ENCODE data around the gene MYB. TPM values are rescaled to one million over a fixed set of nuclear protein-coding genes. Genes with fewer than 3 reads are reported as not detected.
"Not testable (repeated sequence)": the region's sequence is repeated elsewhere in the genome, so short reads cannot be mapped to it uniquely, and the experiment has no call there.

MYB gene
- total RNA-seq, 2 donors from 2014 or later, result 29.9 to 81.5 TPM

DNA sequence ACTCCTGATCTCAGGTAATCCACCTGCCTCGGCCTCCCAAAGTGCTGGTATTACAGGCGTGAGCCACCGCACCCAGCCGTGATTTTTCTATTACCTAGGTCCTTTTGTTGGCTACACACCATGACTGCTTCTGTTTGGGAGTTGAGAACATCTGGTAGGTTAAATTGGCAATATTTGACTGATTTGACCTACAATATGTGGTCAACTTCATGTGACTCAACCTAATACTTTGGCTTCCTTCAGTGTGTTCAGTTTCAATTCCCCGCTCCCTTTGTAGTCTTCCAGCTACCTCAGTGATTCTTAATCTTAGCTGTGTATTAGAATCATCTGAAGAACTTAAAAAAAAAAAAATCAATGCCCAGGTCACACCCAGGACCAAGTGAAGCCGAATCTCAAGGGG is 47.4 kb downstream of the MYB start:
- no peak overlapping the region for H3K27ac Mint-ChIP-seq
- H3K27me3 Mint-ChIP-seq, result no peaks in the 10 kb centered on the region
- H3K9me3 Mint-ChIP-seq, result peaks cover 2% of the 10 kb centered on the region
- no peak overlapping the region for H3K4me3 Mint-ChIP-seq
- peaks cover 6% of the 10 kb centered on the region for H3K4me1 Mint-ChIP-seq
- no peaks in the 10 kb centered on the region for H3K36me3 Mint-ChIP-seq (ENCODE audit: low read depth)
- no peak for ATAC-seq (replicated peaks)

DNA sequence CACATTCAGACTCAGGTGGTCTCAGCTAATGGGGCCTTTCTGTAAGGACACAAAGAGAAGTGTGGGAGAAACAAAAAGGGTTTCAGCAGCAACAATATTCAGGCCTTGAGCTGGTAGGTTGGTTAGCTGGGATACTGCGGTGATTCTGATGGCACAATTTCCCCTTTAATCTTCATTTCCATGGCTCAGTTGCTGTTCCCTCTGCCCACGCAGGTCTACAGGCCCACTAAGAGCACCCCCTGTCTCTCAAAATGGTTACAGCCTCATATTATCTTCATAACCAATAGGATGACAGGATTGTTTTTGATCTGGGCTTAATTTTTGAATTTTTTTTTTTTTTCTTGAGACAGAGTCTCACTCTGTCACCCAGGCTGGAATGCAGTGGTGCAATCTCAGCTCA is 48.9 kb downstream of the MYB start:
- no peaks in the 10 kb centered on the region for H3K36me3 Mint-ChIP-seq (ENCODE audit: low read depth)
- no peak for ATAC-seq (replicated peaks)
- H3K27me3 Mint-ChIP-seq, result no peaks in the 10 kb centered on the region
- no peaks in the 10 kb centered on the region for H3K4me1 Mint-ChIP-seq
- H3K9me3 Mint-ChIP-seq, result no peaks in the 10 kb centered on the region
- no peak overlapping the region for H3K4me3 Mint-ChIP-seq
- no peak overlapping the region for H3K27ac Mint-ChIP-seq

DNA sequence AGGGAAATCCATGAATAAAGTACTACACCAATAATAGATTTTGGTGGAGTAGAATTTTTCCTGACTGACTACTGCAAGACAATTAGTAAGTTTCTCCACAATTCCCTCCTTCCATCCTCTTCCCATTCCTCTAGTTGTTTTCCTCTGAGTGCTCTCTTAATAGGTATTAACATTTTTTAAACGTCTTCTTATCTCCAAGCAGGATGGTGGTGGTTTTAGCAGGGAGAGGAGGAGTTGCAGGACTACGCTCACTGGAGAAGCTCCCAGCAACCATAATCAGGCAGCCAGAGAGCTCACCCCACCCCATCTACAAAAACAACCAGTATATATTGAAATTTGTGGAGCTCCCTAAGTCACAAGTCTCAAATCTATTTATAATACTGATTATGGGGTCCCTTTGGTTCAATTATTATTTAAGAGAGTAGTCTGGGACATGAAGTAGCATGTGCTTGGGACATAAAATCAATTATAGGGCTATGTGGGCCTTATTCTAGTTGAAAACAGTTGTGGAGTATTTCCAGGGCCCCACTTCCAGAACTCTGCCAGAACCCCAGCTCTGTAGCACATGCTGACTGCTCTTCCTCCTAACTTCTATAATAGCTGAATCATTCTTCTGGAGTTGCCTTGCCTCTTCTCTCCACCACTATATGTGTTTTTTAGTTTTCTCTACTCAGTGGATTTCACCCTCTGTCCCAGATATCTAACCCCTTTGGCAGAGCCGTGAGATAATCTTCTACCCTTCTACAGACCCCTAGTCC is 49.8 kb downstream of the MYB start:
- H3K4me1 Mint-ChIP-seq, result no peaks in the 10 kb centered on the region
- no peaks in the 10 kb centered on the region for H3K9me3 Mint-ChIP-seq
- ATAC-seq (replicated peaks), result peak; percentile 16
- no peak overlapping the region for H3K4me3 Mint-ChIP-seq
- no peaks in the 10 kb centered on the region for H3K27me3 Mint-ChIP-seq
- H3K27ac Mint-ChIP-seq, result peak overlapping the region; percentile 28
- no peaks in the 10 kb centered on the region for H3K36me3 Mint-ChIP-seq (ENCODE audit: low read depth)

DNA sequence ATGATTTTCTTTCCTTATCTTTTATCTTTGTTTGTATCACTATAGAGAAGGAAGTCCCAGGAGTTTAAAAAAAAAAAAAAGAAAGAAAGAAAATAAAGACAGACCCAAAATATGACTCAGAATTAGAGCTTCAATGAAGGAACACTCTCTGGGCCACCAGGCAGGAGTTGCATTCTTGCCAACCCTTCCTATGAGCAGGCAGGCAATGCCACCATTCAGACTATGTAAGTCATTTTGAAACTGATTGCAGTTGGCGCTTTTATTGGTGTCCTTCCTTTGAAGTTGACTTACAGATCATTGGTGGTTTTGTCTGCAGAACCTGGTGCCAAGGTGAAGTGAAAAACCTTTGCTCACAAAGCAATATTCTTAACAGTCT is 50.3 kb downstream of the MYB start:
- Mint-ChIP-seq H3K9me3 (no peaks in the 10 kb centered on the region), H3K4me1 (peaks cover 3% of the 10 kb centered on the region), H3K36me3 (ENCODE audit: low read depth) (no peaks in the 10 kb centered on the region), H3K27ac (peak overlapping the region; percentile 28), H3K27me3 (peaks cover 2% of the 10 kb centered on the region), H3K4me3 (no peak overlapping the region)
- peak; percentile 91 for ATAC-seq (replicated peaks)

DNA sequence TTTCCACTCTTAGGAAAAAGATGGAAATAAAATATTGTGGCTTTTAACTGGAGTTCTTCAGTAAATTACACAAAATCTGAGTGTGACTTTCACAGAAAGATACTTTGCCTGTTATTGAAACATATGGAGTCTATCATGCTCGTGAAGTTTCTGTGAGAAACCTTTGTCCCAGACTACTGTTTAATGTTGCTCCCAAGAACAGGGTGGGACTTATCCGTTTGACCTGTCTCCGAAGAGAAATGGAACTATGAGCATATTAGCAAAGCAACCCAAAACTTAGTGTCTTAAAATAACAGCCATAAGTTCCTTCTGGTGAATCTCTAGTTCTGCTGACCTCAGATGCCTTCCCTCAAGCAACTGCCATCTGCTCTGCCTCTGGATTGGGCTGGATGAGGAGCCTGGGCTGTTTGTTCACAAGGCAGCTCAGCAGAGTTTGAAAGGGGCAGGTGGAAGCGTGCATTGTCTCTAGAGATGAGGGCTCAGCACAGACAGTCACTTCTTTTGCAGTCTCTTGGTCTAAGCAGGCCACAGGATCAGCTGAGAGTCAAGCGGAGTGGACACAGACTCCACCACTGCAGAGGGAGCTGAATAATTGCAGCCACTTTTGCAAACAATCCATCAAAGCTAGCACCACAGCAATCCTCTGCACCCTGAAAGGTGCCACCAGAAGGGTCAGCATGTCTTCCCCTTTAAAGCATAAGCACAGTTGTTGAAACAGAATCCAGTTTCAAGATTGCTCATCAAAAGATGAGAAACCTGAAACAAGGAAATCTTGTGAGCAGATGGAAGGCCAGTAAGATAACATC is 52.8 kb downstream of the MYB start:
- Mint-ChIP-seq H3K27me3 (peaks cover 4% of the 10 kb centered on the region), H3K36me3 (ENCODE audit: low read depth) (no peaks in the 10 kb centered on the region), H3K27ac (no peak overlapping the region), H3K4me1 (peaks cover 6% of the 10 kb centered on the region), H3K4me3 (no peak overlapping the region), H3K9me3 (no peaks in the 10 kb centered on the region)
- ATAC-seq (replicated peaks), result peak; percentile 28

DNA sequence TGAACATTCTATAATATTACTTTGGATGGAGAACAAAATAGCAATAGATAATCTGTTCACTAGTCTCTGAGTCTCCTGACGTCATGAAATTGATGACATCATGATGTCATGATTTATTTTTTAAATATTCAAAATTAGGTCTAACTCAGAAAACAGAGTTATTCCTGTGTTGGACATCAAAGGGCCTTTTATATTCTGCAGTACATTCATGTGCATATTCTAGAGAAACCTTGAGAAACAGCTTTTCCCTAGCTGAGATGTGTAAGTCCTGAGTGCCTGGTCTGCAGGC is 53.3 kb downstream of the MYB start:
- Mint-ChIP-seq H3K36me3 (ENCODE audit: low read depth) (no peaks in the 10 kb centered on the region), H3K4me1 (peaks cover 6% of the 10 kb centered on the region)
- ATAC-seq (replicated peaks), result no peak

DNA sequence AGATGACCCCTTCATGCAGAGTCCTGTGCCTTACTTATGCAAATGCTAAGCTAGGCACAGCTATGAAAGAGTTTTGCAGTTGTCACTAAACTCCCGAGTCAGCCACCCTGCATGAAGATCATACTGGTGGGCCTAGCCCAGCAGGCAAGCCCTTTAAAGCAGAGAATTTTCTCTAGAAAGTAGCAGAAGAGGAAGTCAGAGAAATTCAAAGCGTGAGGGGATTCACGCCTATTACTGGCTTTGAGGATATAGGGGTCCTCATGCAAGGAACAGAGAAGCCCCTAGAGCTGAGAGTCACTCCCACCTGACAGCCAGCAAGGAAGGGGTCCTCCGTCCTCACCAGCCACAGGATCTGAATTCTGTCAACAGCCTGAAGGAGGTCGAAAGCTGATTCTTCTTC is 54.6 kb downstream of the MYB start:
- Mint-ChIP-seq H3K4me3 (no peak overlapping the region), H3K27ac (no peak overlapping the region), H3K9me3 (no peaks in the 10 kb centered on the region), H3K36me3 (ENCODE audit: low read depth) (no peaks in the 10 kb centered on the region), H3K4me1 (peaks cover 6% of the 10 kb centered on the region), H3K27me3 (peaks cover 4% of the 10 kb centered on the region)
- no peak for ATAC-seq (replicated peaks)

More for the DNA sequence above, 53.3 kb downstream of the MYB start:
- no peak overlapping the region for H3K4me3 Mint-ChIP-seq
- no peak overlapping the region for H3K27ac Mint-ChIP-seq
- no peaks in the 10 kb centered on the region for H3K9me3 Mint-ChIP-seq
- H3K27me3 Mint-ChIP-seq, result peaks cover 4% of the 10 kb centered on the region

DNA sequence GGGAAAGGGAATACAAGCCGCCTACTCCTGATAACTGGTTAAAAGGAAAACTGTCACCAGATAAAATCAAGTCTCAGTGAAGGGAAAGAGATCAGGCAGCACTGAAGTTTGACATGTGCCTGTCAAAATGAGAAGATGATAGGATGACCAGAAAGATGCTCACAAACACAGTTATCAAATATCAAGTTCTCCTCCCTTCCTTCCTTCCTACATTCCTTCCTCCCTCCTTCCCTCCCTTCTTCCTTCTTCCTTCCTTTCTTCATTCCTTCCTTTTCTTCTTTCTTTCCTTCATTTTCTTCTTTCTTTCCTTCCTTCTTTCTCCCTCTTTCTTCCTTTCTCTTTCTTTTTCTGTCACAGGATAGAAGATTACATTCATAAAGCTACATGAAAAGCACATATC is 55.2 kb downstream of the MYB start:
- ATAC-seq (replicated peaks), result no peak
- Mint-ChIP-seq H3K36me3 (ENCODE audit: low read depth) (no peaks in the 10 kb centered on the region), H3K9me3 (no peaks in the 10 kb centered on the region), H3K27ac (peak overlapping the region; percentile 22), H3K4me3 (no peak overlapping the region), H3K4me1 (peaks cover 6% of the 10 kb centered on the region), H3K27me3 (peaks cover 4% of the 10 kb centered on the region)

DNA sequence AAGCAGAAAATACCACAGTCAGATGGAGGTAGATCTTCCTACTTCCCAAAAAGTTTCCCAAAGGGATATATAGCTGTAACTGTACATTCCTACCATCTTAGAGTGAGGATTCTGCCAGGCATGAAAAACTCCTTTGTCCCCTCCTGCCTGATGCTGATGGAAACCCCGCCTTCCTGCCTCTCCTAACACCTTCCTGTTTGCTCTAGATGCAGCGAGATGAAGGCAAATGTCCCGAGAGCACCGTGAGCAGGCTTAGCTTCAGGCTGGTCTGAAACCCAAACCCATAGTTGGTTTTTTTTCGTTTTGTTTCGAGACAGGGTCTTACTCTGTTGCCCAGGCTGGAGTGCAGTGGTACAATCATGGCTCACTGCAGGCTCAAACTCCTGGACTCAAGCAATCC is 55.6 kb downstream of the MYB start:
- ATAC-seq (replicated peaks), result no peak
- H3K36me3 Mint-ChIP-seq (ENCODE audit: low read depth), result no peaks in the 10 kb centered on the region
- H3K27me3 Mint-ChIP-seq, result peaks cover 4% of the 10 kb centered on the region

DNA sequence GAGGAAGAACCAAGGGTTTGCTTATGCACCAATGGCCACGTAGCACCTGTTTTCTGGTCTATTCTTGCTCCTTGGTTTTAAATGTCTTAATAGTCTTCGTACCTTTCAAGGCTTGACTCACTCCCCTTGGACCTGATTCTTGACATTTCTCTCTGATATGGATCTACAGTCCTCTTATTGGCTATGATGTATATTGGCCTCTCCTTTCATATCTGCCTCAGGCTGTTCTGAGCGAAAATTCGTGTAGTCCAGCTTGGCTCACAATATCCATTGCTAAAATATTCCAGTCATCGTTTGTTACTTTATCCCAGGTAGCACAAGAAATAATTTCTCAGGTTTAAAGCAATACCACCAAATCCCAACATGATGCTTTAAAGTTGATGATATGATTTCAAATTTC is 59.6 kb downstream of the MYB start:
- Mint-ChIP-seq H3K9me3 (no peaks in the 10 kb centered on the region), H3K4me1 (peaks cover 6% of the 10 kb centered on the region), H3K27me3 (peaks cover 4% of the 10 kb centered on the region), H3K4me3 (no peak overlapping the region), H3K36me3 (ENCODE audit: low read depth) (no peaks in the 10 kb centered on the region), H3K27ac (no peak overlapping the region)
- ATAC-seq (replicated peaks), result no peak

More for the DNA sequence above, 55.6 kb downstream of the MYB start:
- H3K4me1 Mint-ChIP-seq, result peaks cover 6% of the 10 kb centered on the region
- H3K27ac Mint-ChIP-seq, result peak overlapping the region; percentile 22
- H3K4me3 Mint-ChIP-seq, result no peak overlapping the region
- H3K9me3 Mint-ChIP-seq, result no peaks in the 10 kb centered on the region

DNA sequence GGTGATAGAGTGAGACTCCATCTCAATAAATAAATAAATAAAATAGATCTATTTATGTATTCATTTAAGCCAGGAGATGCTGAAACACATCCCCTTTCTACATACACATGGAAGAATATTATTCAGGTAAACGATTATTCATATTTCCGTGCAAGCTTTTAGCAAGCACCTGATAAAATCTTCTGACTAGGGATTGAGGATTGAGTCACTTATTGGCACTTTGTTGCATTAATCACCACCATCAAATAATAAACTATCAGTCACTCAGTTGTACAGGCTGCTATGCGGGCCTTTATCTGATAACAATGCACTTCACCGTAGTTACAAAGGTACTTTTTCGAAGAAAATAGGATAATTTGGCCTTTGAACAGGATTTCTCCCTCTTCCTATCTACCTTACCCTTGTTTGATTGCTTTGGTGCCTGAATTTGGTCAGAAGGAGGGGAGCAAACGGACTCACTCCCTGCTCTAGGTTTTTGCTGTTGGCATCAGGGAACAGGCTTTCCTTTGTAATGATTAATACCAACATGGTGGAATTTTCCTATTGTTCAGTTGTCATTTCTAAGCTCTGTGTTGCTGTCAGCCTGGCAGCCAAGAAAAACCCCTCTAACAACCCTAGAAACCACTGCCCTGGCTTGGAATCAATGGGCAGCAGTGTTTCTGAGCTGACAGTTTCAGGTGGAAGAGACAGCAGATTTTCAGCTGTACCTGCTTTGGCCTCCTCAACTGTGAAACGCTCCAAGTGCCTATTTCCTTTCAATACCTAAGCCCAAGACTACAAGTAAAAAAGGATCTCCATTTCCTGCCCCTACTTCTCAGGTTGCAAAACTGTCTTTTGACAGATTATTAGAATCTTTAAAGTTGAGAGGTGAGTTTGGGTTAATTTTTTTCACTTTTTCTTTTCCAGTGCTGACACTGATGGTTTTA is 63.0 kb downstream of the MYB start:
- Mint-ChIP-seq H3K4me1 (no peaks in the 10 kb centered on the region), H3K36me3 (ENCODE audit: low read depth) (no peaks in the 10 kb centered on the region), H3K27ac (no peak overlapping the region), H3K27me3 (no peaks in the 10 kb centered on the region), H3K4me3 (no peak overlapping the region), H3K9me3 (no peaks in the 10 kb centered on the region)
- no peak for ATAC-seq (replicated peaks)

DNA sequence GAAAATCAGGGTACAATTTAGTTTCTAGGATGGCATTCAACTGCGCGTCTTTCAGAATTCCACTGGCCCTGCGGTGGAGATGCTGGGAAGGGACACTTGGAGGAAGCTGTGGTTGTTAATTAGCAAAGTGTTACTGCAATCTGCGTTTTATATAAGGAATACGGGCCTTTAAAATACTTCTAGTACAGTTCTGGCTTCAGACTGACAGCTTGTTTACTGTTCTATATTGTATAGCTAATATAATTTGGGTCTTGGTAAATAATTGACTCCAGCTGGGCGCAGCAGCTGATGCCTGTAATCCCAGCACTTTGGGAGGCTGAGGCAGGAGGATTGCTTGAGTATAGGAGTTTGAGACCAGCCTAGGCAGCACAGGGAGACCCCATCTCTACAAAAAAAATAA is 63.7 kb downstream of the MYB start:
- no peaks in the 10 kb centered on the region for H3K9me3 Mint-ChIP-seq
- no peak overlapping the region for H3K4me3 Mint-ChIP-seq
- H3K36me3 Mint-ChIP-seq (ENCODE audit: low read depth), result no peaks in the 10 kb centered on the region
- H3K27ac Mint-ChIP-seq, result no peak overlapping the region
- H3K27me3 Mint-ChIP-seq, result no peaks in the 10 kb centered on the region
- no peak for ATAC-seq (replicated peaks)
- no peaks in the 10 kb centered on the region for H3K4me1 Mint-ChIP-seq

DNA sequence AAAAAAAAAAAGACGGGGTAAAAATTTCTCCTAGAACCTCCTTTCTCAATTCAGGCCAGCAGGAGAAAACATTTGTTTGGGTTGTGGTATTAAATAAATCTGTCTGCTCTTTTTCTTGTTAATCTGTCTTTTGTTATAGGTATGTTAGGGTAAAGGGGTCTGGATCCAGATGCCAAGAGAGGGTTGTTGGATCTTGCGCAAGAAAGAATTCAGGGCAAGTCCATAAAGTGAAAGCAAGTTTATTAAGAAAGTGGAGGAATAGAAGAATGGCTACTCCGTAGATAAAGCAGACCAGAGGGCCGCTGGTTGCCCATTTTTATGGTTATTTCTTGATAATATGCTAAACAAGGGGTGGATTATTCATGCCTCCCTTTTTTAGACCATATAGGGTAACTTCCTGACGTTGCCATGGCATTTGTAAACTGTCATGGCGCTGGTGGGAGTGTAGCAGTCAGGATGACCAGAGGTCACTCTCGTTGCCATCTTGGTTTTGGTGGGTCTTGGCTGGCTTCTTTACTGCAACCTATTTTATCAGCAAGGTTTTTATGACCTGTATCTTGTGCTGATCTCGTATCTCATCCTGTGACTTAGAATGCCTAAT is 65.4 kb downstream of the MYB start:
- not testable (repeated sequence) for H3K27ac Mint-ChIP-seq; H3K27me3 Mint-ChIP-seq; H3K4me1 Mint-ChIP-seq; ATAC-seq (replicated peaks); H3K9me3 Mint-ChIP-seq; H3K4me3 Mint-ChIP-seq; H3K36me3 Mint-ChIP-seq (ENCODE audit: low read depth)

DNA sequence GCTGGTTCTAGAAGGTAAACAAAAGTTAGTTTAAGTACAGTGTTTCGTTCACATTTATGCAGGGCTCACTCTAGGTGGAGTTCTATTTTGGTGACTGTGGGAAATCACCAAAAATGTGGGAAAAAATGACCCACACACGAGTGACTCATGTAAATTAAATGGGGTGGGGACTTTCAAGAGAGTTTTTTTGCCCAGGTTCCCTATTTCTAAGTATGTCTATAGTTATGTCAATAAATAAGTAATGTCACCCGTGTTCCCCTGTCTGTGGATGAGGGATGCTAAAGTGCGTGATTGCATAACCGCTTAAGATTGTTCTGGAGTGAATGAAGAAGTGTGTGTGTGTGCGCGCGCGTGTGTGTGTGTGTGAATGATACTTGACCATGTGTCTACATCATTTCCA is 69.1 kb downstream of the MYB start:
- H3K27me3 Mint-ChIP-seq, result peaks cover 3% of the 10 kb centered on the region
- no peaks in the 10 kb centered on the region for H3K9me3 Mint-ChIP-seq
- no peaks in the 10 kb centered on the region for H3K4me1 Mint-ChIP-seq
- H3K36me3 Mint-ChIP-seq (ENCODE audit: low read depth), result no peaks in the 10 kb centered on the region
- H3K27ac Mint-ChIP-seq, result no peak overlapping the region
- no peak overlapping the region for H3K4me3 Mint-ChIP-seq
- ATAC-seq (replicated peaks), result no peak

All from activated T-helper 17 cell treated with anti-CD3 and anti-CD28 coated beads, Interleukin-2, amount 50 U/mL, for 72 hours (primary cell).